ENCODE measurements around the gene GGA2.

- TF ChIP-seq TCF12 (IDR thresholded peaks at IDR 0.05; ENCODE audit: low read depth) (no peak), TAF1 (IDR thresholded peaks at IDR 0.05; ENCODE audit: low read depth) (no peak), CREB1 (IDR thresholded peaks at IDR 0.05; ENCODE audit: low read depth) (no peak), EP300 (IDR thresholded peaks at IDR 0.05; ENCODE audit: borderline replicate concordance) (no peak), FOXM1 (IDR thresholded peaks at IDR 0.05; ENCODE audit: borderline replicate concordance, low read depth) (no peak)
These were observed 10.2 kb upstream of the GGA2 start for GRCh38 chr16:23520500-23520899.
